CD4-positive, alpha-beta T cell treated with Interleukin-21 for 1 hour (primary cell): ENCODE data around the gene LRRC15.
A peak's percentile ranks its signal among the peaks of the same experiment; 100 is the strongest.

Experiments
- DNase-seq: peaks from one replicate; pipeline ENCODE4 v3.0.0-alpha.2; 2020

The LRRC15 gene

GRCh38 chr3:194330579-194330978 is 39.0 kb downstream of the LRRC15 start:
- no peak for DNase-seq

DNA sequence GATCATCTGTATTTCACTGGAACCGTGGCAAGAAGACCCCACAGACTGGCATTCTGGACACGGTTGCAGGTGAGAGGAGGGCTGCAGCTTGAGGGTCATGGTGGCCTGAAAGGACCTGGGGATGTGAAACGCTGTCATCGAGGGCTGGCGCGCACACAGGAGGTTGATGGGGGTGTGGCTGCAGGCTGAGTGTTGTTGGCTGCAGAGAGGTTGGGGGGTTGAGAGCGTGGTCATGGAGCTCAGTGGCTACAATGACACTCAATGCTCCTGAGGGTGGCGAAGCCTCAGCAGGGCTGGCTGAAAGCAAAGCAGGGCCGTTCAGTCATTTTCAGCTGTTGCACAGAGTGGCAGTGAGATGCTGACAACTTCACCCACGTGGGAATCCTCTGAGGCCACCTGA is 39.4 kb downstream of the LRRC15 start:
- no peak for DNase-seq

- DNase-seq, result no peak
These were observed 40.0 kb downstream of the LRRC15 start for GRCh38 chr3:194329583-194329965.

DNA sequence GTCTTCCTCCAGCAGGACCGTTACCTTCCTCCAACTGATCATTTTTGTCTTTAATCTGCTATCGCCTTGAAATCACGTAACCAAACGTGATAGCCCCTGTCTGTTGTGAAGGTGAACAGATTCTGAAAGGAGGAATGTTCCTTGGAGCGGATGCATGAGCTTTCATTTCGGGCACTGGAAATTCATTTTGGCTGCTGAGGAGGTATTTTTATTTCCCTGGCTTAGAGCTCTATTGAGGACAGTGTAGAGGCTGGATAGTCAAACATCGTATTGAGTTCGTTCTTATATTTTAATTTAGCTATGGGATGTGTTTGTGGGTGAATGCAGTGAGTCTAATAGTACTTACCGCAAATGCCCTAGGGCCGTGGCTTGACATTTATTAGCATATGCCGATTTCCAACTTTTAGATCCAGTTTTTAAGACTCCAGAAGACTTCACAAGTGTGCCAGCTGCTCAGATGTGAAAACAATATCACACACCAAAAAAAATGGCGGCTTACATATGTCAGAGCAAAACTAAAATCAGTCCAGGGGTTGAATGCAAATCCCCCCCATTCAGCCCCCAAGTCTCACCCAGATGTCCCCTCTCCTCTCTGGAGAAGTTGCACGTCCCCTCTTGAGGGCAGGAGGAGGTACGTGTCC is 40.5 kb downstream of the LRRC15 start:
- no peak for DNase-seq

GRCh38 chr3:194328053-194328657 is 41.4 kb downstream of the LRRC15 start:
- DNase-seq, result no peak

DNA sequence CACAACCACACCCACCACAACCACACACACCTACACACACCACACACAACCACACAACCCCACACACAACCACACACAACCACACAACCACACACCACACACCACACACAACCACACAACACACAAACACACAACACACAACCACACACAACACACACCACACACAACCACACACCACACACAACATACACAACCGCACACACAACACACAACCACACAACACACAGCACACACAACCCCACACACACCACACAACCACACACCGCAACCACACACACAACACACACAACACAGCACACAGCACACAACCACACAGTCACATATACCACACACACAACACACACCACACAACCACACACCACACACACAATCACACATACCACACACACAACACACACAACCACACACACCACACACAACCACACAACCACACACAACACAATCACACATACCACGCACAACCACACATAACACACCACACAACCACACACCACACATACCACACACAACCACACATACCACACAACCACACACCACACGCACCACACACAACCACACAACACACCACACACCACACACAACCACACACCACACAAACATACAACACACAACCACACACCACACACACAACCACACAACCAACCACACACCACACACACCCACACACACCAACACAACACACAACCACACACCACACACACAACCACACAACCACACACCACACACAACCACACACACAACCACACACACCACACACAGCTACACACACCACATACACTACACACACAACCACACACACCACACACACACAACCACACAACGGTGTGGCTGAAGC is 42.1 kb downstream of the LRRC15 start:
- DNase-seq, result peak; percentile 18

GRCh38 chr3:194326968-194327217 is 42.6 kb downstream of the LRRC15 start:
- no peak for DNase-seq

GRCh38 chr3:194326192-194326967 is 43.2 kb downstream of the LRRC15 start:
- DNase-seq, result peak; percentile 18

- no peak for DNase-seq
These were observed 44.0 kb downstream of the LRRC15 start for GRCh38 chr3:194325424-194326153.

DNA sequence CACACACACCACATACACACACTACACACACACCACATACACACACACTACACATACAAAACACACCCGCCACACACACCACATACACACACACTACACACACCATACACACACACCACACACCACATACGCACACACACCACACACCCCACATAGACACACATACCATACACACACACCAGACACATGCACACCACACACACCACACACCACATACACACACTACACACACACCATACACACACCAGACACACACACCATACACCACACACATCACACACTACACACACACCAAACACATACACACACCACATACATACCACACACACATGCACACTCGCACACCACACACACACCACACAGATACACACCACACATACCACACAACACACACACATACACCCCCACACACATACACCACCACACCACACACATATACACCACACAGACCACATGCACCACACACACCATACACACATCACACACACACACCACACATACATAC is 44.7 kb downstream of the LRRC15 start:
- no peak for DNase-seq

GRCh38 chr3:194323785-194324735 is 45.5 kb downstream of the LRRC15 start:
- peak; percentile 52 for DNase-seq

DNA sequence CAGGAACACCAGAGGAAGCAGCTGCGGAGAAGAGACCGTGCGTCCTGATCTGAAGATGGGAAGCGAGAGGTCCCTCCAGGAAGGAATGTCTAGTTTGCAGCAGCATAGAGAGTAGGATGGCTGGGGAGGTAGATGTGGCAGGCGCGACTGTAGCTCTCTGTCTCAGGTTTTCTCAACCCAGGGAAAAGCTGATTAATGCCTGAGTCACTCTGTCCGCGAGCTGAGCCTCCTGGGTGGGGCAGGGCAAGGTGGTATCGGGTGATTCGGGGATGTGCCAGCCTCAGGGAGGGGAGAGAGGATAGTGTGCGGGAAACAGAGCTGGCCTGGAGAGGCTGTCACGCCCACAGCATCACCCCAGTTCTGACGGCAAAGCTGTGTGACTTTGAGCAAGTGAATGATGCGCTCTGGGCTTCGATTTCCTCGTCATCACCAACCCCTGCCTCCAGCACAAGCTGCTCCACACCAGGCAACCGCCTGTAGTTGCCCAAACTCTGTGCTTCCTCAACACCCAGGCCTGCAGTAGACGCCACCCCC is 46.8 kb downstream of the LRRC15 start:
- no peak for DNase-seq

GRCh38 chr3:194321693-194322640 is 47.6 kb downstream of the LRRC15 start:
- DNase-seq, result no peak

DNA sequence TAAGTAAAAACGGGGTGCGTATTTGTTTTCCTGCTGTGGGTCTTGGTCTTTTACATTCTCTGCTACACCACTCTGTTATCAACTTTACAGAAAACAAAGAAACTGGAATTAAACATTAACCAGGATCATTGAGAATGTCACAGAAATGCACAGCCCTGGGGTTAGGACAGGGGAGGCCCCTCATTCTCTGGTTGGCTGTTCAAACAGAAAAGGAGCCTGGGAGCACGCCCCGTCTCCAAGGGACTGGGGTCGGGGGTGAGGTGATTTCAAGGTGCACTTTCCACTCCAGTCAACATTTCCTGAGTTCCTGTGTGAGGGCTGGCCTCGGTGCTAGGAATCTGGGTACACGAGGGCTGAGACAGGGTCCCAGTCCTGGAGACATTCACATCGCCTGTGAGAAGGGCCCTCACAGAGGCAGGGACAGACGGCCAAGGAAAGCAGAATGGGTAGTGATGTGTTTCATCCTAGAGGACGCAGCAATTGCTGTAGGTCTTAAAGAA is 48.7 kb downstream of the LRRC15 start:
- no peak for DNase-seq

DNA sequence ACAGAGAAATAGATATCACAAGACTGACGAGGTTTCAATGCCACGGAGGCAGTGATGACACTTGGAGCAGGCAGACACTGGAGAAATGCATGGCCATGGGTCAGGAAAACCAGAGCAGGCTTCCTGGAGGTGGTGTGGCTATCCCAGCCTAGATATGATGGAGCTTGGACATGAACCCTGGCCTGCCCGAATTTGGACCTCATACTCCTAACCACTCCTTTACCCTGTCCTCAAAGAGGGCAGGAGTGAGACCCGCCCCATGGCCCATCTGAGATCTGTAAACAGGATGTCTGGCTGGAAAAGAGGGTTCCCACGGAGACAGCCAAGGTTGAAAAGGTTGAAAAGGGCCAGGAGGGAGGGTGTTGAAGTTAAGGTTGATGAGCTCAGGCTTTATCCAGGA is 49.4 kb downstream of the LRRC15 start:
- no peak for DNase-seq

DNA sequence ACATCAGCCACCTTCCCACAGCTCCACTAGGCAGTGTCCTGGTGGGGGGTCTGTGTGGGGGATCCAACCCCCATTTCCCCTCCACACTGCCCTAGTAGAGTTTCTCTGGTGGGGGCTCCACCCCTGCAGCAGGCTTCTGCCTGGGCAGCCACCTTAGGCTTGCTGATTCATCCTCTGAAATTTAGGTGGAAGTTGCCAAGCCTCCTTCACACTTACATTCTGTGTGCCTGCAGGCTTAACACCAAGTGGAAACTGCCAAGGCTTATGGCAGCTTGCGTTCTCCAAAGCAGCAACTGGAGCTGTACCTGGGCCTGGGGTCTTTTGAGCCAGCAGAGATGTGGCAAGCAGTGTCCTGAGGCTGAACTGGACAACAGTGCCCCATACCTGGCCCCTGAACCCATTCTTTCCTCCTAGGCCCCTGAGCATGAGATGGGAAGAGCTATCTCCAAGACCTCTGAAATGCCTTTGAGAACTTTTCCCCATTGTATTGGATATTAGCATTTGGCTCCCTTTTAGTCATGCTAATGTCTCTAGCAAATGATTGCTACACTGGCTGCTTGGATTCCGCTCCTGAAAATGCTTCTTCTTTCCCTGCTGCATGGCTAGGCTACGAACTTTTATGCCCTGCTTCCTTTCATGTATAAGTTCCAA is 50.9 kb downstream of the LRRC15 start:
- DNase-seq, result no peak

DNA sequence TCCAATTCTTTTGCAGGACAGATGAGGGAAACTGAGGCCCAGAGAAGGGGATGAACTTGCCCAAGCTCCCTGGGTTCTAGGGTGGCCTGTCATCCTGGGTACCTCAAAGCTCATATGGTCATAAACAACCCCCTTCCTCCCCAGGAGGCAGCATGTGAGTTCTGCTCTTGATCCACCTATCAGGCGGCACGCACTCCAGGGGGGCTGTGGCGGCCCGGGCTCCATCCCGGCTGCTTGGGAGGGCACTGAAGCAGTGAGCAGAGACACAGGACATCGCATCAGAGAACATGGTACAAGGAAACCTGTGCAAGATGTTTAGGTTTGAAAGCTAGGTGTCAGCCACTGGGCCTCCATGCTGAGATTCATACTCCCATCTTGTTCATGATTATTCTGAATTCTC is 52.6 kb downstream of the LRRC15 start:
- DNase-seq, result no peak

- no peak for DNase-seq
These were observed 53.6 kb downstream of the LRRC15 start for GRCh38 chr3:194315965-194316361.
